CD4-positive, alpha-beta T cell treated with Interleukin-6 at 100 ng/mL for 8 hours (primary cell): ENCODE results near the gene FTCD.
"Not testable (repeated sequence)": the region's sequence is repeated elsewhere in the genome, so short reads cannot be mapped to it uniquely, and the experiment has no call there.

Source experiments
- DNase-seq: peaks from one replicate; pipeline ENCODE4 v3.0.0-alpha.2; 2020; ENCODE audit warnings: mixed read lengths, low spot score

Gene FTCD

GRCh38 chr21:46188226-46189212, 33.1 kb upstream of the FTCD start:
- no peak for DNase-seq

- DNase-seq = no peak
Observed at GRCh38 chr21:46187814-46188213, 32.4 kb upstream of the FTCD start.

GRCh38 chr21:46187261-46187660, 31.9 kb upstream of the FTCD start:
- DNase-seq = no peak

GRCh38 chr21:46185716-46186115, 30.3 kb upstream of the FTCD start:
- no peak for DNase-seq

- peak; percentile 52 for DNase-seq
Observed at GRCh38 chr21:46184625-46185555, 29.5 kb upstream of the FTCD start.

GRCh38 chr21:46183910-46184624, 28.7 kb upstream of the FTCD start, which contains the start of gene SPATC1L:
TSS of gene SPATC1L (minus strand) at chr21:46184459. CDS start at chr21:46182816, 1,643 bp downstream.
- peak; percentile 24 for DNase-seq

GRCh38 chr21:46183337-46183909, 28.0 kb upstream of the FTCD start:
- not testable (repeated sequence) for DNase-seq

GRCh38 chr21:46182548-46183336, 27.4 kb upstream of the FTCD start:
- DNase-seq = no peak

GRCh38 chr21:46181953-46182547, 26.7 kb upstream of the FTCD start:
- no peak for DNase-seq

- DNase-seq = no peak
Observed at GRCh38 chr21:46181436-46181835, 26.1 kb upstream of the FTCD start.

- no peak for DNase-seq
Observed at GRCh38 chr21:46180778-46181391, 25.5 kb upstream of the FTCD start.

- DNase-seq = no peak
Observed at GRCh38 chr21:46180079-46180722, 24.8 kb upstream of the FTCD start.

- DNase-seq = no peak
Observed at GRCh38 chr21:46179708-46180078, 24.3 kb upstream of the FTCD start.

GRCh38 chr21:46178961-46179360, 23.6 kb upstream of the FTCD start:
- DNase-seq = no peak

GRCh38 chr21:46176443-46177129, 21.2 kb upstream of the FTCD start:
- DNase-seq = not testable (repeated sequence)

GRCh38 chr21:46173573-46173972, 18.2 kb upstream of the FTCD start:
- DNase-seq = no peak

GRCh38 chr21:46172863-46173528, 17.6 kb upstream of the FTCD start:
- DNase-seq = no peak
